ENCODE measurements around the gene SV2B.
A peak's percentile ranks its signal among the peaks of the same experiment; 100 is the strongest.
"Not testable (repeated sequence)": the region's sequence is repeated elsewhere in the genome, so short reads cannot be mapped to it uniquely, and the experiment has no call there.

SV2B gene

GRCh38 chr15:91099995-91100813, at the start of gene SV2B:
Gene SV2B, plus strand, starts transcription at chr15:91100257. Its CDS starts 126,007 bp downstream, at chr15:91226264.
- DNase-seq (ENCODE audit: low read depth): peak; percentile 14

DNA sequence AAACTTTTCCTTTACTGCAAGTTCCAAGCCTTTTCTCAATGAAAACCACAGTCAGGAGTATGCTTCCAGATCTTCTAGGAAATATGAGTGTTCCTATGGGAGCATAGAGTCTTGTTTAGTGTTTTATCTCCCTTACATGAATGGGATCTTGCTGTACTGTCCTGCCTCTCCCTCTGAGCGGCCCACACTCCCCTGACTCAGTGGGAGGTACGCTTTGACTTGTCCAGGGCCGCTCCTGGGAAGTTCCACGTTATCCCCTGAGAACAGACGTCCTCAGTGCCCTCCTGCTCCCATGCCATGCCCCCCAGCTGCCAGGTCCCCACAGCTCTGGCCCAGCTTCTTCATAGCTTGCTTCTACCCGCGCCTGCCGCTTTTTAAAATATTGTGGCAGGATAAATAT, 48.8 kb upstream of the SV2B start:
- no peak for DNase-seq (ENCODE audit: low read depth)

DNA sequence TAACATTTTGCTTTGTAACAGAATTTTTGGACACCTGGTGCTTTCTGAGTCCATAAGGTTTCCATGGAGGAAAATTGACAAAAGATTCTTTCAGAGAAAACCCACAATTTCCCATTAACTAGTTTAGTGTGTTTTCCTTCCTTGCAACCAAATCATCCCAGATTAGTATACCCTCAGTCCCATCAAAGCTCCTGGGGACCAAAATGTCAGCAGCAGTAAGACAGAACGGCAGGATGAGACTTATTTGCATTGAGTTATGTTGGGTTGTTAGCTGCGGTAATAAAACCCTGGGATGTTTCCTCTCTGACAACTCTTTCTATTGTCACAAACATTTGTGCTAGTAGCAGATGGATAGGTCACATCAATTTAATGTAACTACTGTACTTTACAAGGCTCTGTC, 45.2 kb upstream of the SV2B start:
- DNase-seq (ENCODE audit: low read depth): no peak

GRCh38 chr15:91055548-91056331, 44.3 kb upstream of the SV2B start:
- peak; percentile 18 for DNase-seq (ENCODE audit: low read depth)

GRCh38 chr15:91061230-91061629, 38.8 kb upstream of the SV2B start:
- DNase-seq (ENCODE audit: low read depth): no peak

- no peak for DNase-seq (ENCODE audit: low read depth)
Measured at GRCh38 chr15:91061997-91062396, 38.1 kb upstream of the SV2B start.

- no peak for DNase-seq (ENCODE audit: low read depth)
Measured at GRCh38 chr15:91065505-91065904, 34.6 kb upstream of the SV2B start.

DNA sequence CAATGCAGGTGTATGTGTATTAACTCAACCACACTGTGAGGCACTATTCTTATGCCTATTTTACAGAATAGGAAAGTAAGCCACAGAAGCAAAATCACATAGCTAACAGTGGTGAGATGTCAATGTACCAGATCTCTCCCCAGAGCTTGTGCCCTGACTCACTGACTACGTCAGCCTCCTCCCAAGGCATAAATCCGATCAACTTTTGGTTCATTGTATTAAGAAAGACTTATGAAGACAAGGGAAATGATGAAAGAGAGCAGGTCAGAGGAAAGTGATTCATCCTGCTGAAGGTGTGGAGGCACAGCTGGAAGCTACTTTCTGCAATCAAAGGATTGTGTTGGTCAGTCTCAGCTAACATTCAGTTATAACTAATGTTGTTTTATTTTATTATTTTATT, 33.0 kb upstream of the SV2B start:
- no peak for DNase-seq (ENCODE audit: low read depth)

- no peak for DNase-seq (ENCODE audit: low read depth)
Measured at GRCh38 chr15:91068436-91068835, 31.6 kb upstream of the SV2B start.

GRCh38 chr15:91068966-91069365, 31.1 kb upstream of the SV2B start:
- no peak for DNase-seq (ENCODE audit: low read depth)

- no peak for DNase-seq (ENCODE audit: low read depth)
Measured at GRCh38 chr15:91070872-91071271, 29.2 kb upstream of the SV2B start.

GRCh38 chr15:91072161-91072560, 27.9 kb upstream of the SV2B start:
- DNase-seq (ENCODE audit: low read depth): no peak

GRCh38 chr15:91073077-91073476, 27.0 kb upstream of the SV2B start:
- DNase-seq (ENCODE audit: low read depth): no peak

DNA sequence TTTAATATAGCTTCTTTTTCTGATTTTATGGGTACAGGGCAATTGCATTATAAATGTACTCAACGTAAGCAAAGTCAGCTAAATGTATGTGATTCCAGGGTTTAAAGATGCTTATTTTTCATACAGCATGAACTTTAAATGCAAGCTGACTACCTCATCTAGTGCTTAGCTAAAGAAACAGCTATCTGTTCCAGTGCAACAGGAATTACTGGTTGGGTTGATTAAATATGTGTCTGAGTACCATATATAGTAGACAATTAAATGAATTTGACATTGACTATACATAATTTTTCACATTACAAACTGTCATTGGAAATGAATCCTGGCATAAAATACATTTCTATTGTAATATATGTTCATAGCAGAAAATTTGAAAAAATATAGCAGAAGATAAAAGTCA, 26.3 kb upstream of the SV2B start:
- no peak for DNase-seq (ENCODE audit: low read depth)

DNA sequence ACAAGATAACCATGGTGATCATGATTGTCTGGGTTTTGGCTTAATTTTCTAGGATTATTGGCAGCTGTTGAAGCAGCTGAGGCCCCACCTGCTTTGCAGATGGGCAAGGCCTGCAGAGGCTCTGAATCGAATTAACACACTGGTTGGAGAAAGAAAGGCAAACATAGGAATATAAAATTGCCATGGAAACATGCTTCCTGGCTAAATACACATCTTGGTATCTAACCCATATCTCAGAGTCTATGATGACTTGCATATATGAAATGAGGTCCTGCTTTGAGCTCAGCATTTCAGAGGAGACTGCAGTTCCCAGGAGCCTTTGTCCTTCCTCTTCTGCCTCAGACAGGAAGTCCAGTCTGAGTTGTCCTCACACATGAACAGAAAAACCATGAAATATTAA, 24.3 kb upstream of the SV2B start:
- DNase-seq (ENCODE audit: low read depth): no peak

DNA sequence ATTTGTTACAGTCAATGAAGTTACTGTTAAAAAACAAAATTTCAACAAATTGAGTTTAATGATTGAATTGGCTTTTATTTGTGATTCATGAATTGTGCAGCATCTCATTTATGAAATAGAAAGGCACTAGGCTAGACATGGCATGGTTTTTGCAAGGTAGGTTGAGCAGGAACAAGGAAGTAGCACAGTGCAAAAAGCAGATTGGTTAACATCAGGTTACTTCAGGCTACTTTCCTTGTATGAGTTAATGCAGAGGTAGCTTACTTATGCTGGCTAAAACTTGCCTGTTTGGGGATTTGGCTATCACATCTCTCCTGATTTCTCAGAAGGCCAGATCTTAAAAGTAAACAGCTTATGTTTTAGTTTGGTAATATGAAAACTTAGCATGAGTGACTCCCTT, 23.0 kb upstream of the SV2B start:
- no peak for DNase-seq (ENCODE audit: low read depth)

DNA sequence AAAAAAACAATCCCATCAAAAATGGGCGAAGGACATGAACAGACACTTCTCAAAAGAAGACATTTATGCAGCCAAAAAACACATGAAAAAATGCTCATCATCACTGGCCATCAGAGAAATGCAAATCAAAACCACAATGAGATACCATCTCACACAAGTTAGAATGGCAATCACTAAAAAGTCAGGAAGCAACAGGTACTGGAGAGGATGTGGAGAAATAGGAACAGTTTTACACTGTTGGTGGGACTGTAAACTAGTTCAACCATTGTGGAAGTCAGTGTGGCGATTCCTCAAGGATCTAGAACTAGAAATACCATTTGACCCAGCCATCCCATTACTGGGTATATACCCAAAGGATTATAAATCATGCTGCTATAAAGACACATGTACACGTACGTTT, 6.2 kb upstream of the SV2B start:
- not testable (repeated sequence) for DNase-seq (ENCODE audit: low read depth)

- no peak for DNase-seq (ENCODE audit: low read depth)
Measured at GRCh38 chr15:91098451-91098850, 1.6 kb upstream of the SV2B start.

GRCh38 chr15:91099616-91099994, 452 bp upstream of the SV2B start:
- peak; percentile 35 for DNase-seq (ENCODE audit: low read depth)

GRCh38 chr15:91100814-91101607, 954 bp downstream of the SV2B start:
- DNase-seq (ENCODE audit: low read depth): no peak

- DNase-seq (ENCODE audit: low read depth): no peak
Measured at GRCh38 chr15:91101608-91101920, 1.5 kb downstream of the SV2B start.

GRCh38 chr15:91102546-91103330, 2.7 kb downstream of the SV2B start:
- no peak for DNase-seq (ENCODE audit: low read depth)
